Mesothelial cell of epicardium (in vitro differentiated cells): ENCODE results near the gene MYLK. TPM values are rescaled to one million over a fixed set of nuclear protein-coding genes. Genes with fewer than 3 reads are reported as not detected.

Experiments
- DNase-seq, 2 experiments: peaks; one replicate each; pipeline ENCODE4 v3.0.0; 2021; ENCODE audit warnings: low spot score in 2 of 2; ENCODE audit not compliant: unreplicated experiment in 2 of 2
- H3K27ac Mint-ChIP-seq: 2 replicates; pipeline ENCODE4 v1.8.0; 2021; ENCODE audit warnings: mixed read lengths
- H3K27me3 Mint-ChIP-seq: 2 replicates; pipeline ENCODE4 v1.8.0; 2021; ENCODE audit warnings: low read depth, mixed read lengths
- H3K36me3 Mint-ChIP-seq: 2 replicates; pipeline ENCODE4 v1.8.0; 2021; ENCODE audit warnings: mixed read lengths
- H3K4me1 Mint-ChIP-seq: 2 replicates; pipeline ENCODE4 v1.8.0; 2021; ENCODE audit warnings: mixed read lengths
- H3K4me3 Mint-ChIP-seq: 2 replicates; pipeline ENCODE4 v1.8.0; 2021; ENCODE audit warnings: mild to moderate bottlenecking, moderate library complexity, mixed read lengths
- H3K9me3 Mint-ChIP-seq: 2 replicates; pipeline ENCODE4 v1.8.0; 2021; ENCODE audit warnings: mixed read lengths
- total RNA-seq: library from RNA; stranded (reverse); gene quantifications from 3 replicates; pipeline ENCODE4 v1.2.1, GENCODE V29; 2021
- TF ChIP-seq, protein P1 (sequence below): fragments of 200-600 bp; sonication (generic); IDR thresholded peaks from one replicate; pipeline ENCODE4 v1.5.0; 2021; ENCODE audit warnings: antibody characterized with exemption; ENCODE audit not compliant: unreplicated experiment

The MYLK gene
- total RNA-seq, 1 donor from 2014 or later, result 14.3 TPM

- no peak overlapping the region for H3K4me3 Mint-ChIP-seq
- no peaks in the 10 kb centered on the region for H3K27me3 Mint-ChIP-seq
- H3K9me3 Mint-ChIP-seq, result no peaks in the 10 kb centered on the region
- no peak overlapping the region for H3K27ac Mint-ChIP-seq
- peaks cover 7% of the 10 kb centered on the region for H3K4me1 Mint-ChIP-seq
- no peak for DNase-seq
- H3K36me3 Mint-ChIP-seq, result no peaks in the 10 kb centered on the region
- TF ChIP-seq, protein P1, sequence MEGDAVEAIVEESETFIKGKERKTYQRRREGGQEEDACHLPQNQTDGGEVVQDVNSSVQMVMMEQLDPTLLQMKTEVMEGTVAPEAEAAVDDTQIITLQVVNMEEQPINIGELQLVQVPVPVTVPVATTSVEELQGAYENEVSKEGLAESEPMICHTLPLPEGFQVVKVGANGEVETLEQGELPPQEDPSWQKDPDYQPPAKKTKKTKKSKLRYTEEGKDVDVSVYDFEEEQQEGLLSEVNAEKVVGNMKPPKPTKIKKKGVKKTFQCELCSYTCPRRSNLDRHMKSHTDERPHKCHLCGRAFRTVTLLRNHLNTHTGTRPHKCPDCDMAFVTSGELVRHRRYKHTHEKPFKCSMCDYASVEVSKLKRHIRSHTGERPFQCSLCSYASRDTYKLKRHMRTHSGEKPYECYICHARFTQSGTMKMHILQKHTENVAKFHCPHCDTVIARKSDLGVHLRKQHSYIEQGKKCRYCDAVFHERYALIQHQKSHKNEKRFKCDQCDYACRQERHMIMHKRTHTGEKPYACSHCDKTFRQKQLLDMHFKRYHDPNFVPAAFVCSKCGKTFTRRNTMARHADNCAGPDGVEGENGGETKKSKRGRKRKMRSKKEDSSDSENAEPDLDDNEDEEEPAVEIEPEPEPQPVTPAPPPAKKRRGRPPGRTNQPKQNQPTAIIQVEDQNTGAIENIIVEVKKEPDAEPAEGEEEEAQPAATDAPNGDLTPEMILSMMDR, result no peak
These were observed 117.7 kb downstream of the MYLK start for GRCh38 chr3:123766193-123767008.

GRCh38 chr3:123765475-123766128 lies 118.5 kb downstream of the MYLK start:
- H3K27me3 Mint-ChIP-seq, result no peaks in the 10 kb centered on the region
- H3K4me3 Mint-ChIP-seq, result no peak overlapping the region
- TF ChIP-seq, protein P1, result no peak
- no peak overlapping the region for H3K27ac Mint-ChIP-seq
- no peaks in the 10 kb centered on the region for H3K36me3 Mint-ChIP-seq
- DNase-seq, result no peak
- no peaks in the 10 kb centered on the region for H3K9me3 Mint-ChIP-seq
- peaks cover 11% of the 10 kb centered on the region for H3K4me1 Mint-ChIP-seq

- no peaks in the 10 kb centered on the region for H3K27me3 Mint-ChIP-seq
- no peak for DNase-seq
- H3K36me3 Mint-ChIP-seq, result no peaks in the 10 kb centered on the region
- TF ChIP-seq, protein P1, result no peak
- H3K9me3 Mint-ChIP-seq, result no peaks in the 10 kb centered on the region
- no peak overlapping the region for H3K27ac Mint-ChIP-seq
- no peak overlapping the region for H3K4me3 Mint-ChIP-seq
- H3K4me1 Mint-ChIP-seq, result peaks cover 11% of the 10 kb centered on the region
These were observed 119.5 kb downstream of the MYLK start for GRCh38 chr3:123764647-123765046.

GRCh38 chr3:123762805-123763204 lies 121.3 kb downstream of the MYLK start:
- Mint-ChIP-seq H3K9me3 (no peaks in the 10 kb centered on the region), H3K36me3 (no peaks in the 10 kb centered on the region), H3K27me3 (no peaks in the 10 kb centered on the region), H3K27ac (no peak overlapping the region), H3K4me3 (no peak overlapping the region), H3K4me1 (peaks cover 4% of the 10 kb centered on the region)
- no peak for DNase-seq
- TF ChIP-seq, protein P1, result no peak

DNA sequence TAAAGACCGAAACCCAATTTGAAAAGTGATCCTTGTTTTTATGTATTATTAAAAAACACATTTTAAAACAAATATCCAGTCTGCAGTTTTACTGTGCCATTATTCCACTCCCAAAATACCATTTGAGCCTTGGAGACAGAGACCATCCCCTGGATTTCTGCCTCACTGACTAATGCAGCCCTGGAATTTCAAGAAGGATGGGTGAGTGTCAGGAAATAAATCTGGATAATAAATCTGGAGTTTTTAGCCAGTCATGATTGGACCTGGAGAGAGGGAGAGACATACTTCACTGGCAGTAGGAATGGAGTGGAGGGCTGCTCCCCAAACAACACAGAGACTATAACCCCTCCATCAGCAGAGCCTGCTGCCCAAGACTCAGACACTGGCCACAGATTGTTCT lies 123.3 kb downstream of the MYLK start:
- no peak overlapping the region for H3K27ac Mint-ChIP-seq
- DNase-seq, result no peak
- TF ChIP-seq, protein P1, result no peak
- H3K9me3 Mint-ChIP-seq, result no peaks in the 10 kb centered on the region
- peaks cover 9% of the 10 kb centered on the region for H3K4me1 Mint-ChIP-seq
- no peaks in the 10 kb centered on the region for H3K36me3 Mint-ChIP-seq
- H3K27me3 Mint-ChIP-seq, result no peaks in the 10 kb centered on the region
- H3K4me3 Mint-ChIP-seq, result no peak overlapping the region
